ENCODE results near the gene VSX2. TPM values are rescaled to one million over a fixed set of nuclear protein-coding genes. Genes with fewer than 3 reads are reported as not detected.

The VSX2 gene
- total and polyA plus RNA-seq, 2 of the 13 experiments (the other 11 are each of a cell fraction or from before 2014, with no cell fraction given): 0.05 TPM; not detected in 1

DNA sequence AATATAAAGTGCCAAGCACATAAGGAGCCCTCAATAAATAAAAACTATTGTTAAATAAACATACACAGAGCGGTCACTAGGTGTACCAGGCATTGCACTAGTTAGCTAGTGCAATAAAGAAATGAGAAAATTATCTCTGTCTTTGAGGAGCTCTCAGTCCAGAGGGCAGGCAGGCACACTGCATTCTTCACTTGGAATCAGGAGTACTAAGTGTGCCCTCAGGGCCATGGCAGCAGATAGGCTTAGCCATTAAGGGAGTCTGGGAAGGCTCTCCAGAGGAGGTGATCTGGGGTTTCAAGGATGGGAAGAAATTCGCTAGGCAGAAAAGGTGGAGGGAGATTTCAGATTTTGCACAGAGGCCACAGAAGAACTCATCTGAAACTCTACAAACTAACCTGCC lies 54.4 kb downstream of the VSX2 start (continued):
- TF ChIP-seq, protein P1, sequence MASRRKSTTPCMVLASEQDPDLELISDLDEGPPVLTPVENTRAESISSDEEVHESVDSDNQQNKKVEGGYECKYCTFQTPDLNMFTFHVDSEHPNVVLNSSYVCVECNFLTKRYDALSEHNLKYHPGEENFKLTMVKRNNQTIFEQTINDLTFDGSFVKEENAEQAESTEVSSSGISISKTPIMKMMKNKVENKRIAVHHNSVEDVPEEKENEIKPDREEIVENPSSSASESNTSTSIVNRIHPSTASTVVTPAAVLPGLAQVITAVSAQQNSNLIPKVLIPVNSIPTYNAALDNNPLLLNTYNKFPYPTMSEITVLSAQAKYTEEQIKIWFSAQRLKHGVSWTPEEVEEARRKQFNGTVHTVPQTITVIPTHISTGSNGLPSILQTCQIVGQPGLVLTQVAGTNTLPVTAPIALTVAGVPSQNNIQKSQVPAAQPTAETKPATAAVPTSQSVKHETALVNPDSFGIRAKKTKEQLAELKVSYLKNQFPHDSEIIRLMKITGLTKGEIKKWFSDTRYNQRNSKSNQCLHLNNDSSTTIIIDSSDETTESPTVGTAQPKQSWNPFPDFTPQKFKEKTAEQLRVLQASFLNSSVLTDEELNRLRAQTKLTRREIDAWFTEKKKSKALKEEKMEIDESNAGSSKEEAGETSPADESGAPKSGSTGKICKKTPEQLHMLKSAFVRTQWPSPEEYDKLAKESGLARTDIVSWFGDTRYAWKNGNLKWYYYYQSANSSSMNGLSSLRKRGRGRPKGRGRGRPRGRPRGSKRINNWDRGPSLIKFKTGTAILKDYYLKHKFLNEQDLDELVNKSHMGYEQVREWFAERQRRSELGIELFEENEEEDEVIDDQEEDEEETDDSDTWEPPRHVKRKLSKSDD (CRISPR knock-in tag; IDR thresholded peaks at IDR 0.05; ENCODE audit: low read depth): no peak
- no peak for TF ChIP-seq TBP (CRISPR knock-in tag; IDR thresholded peaks at IDR 0.05)
- TF ChIP-seq, protein P2, sequence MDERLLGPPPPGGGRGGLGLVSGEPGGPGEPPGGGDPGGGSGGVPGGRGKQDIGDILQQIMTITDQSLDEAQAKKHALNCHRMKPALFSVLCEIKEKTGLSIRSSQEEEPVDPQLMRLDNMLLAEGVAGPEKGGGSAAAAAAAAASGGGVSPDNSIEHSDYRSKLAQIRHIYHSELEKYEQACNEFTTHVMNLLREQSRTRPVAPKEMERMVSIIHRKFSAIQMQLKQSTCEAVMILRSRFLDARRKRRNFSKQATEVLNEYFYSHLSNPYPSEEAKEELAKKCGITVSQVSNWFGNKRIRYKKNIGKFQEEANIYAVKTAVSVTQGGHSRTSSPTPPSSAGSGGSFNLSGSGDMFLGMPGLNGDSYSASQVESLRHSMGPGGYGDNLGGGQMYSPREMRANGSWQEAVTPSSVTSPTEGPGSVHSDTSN (CRISPR knock-in tag; IDR thresholded peaks at IDR 0.05): no peak
- TF ChIP-seq NFIB (CRISPR knock-in tag; IDR thresholded peaks at IDR 0.05; ENCODE audit: borderline replicate concordance): no peak
- TF ChIP-seq RFXAP (CRISPR knock-in tag; IDR thresholded peaks at IDR 0.05; ENCODE audit: borderline replicate concordance): no peak

DNA sequence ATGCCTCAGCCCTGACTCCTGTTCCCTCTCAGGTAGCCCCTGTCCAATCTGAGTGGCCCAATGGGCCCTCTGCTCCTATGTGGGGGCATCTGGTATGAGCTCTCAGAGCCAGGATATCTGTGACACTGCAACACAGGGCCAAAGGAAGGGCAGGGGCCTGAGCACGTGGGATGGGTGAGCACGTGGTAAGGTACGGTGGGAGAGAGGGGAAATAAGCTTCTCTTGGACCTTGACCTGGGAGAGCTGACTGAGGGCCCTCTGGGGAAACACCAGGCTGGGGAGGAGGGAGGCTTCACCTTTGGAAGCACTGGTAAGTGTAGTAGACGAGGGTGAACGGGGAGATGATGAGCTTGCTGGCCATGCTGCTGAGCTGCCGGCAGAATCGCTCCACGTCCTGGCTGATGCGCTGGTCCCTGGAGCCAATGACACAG lies 56.8 kb downstream of the VSX2 start:
- 45% methylated on average over 9 of the region's 9 CpGs for WGBS (ENCODE audit: low lambda C conversion rate)
- peak overlapping the region; percentile 45 for H3K27ac ChIP-seq (ENCODE audit: extremely low read length, insufficient read depth, low read length)
- H3K9me3 ChIP-seq (ENCODE audit: low read length): no peaks in the 10 kb centered on the region
- no peak overlapping the region for H2AFZ ChIP-seq (ENCODE audit: low read length)
- in situ Hi-C loops (cut with HindIII; ENCODE audit: extremely low pct_ligation_motif_present, low pct_unique_long_range_greater_than_20kb): no loop called here
- FAIRE-seq (peak; percentile 30), ATAC-seq (peak; percentile 90), DNase-seq (ENCODE audit: low spot score) (peak; percentile 66)
- H3K4me2 ChIP-seq (ENCODE audit: low read depth, low read length): peak overlapping the region; percentile 38
- POLR2A ChIA-PET: interaction anchor here (1.1 kb wide), 1 partner anchor 12 kb away, joined by 3 read pairs; no protein-coding TSS in a partner anchor
- H3K27me3 ChIP-seq (ENCODE audit: control insufficient read depth in 1 of 2, insufficient read depth in 2 of 2, low read length in 2 of 2): no peaks in the 10 kb centered on the region
- CTCF ChIA-PET (ENCODE audit: low intra/inter-chr PET ratio, low total read pairs): no interaction called here
- no TSS peak for BruUV-seq (replicated peaks)
- peaks cover 48% of the 10 kb centered on the region for H3K79me2 ChIP-seq (ENCODE audit: insufficient read depth, low read length)
- no peak overlapping the region for H3K4me3 ChIP-seq (replicated peaks in 1 of 3; ENCODE audit: insufficient read depth in 1 of 3, low read depth in 2 of 3, low read length in 3 of 3)
- peaks cover 14% of the 10 kb centered on the region for H4K20me1 ChIP-seq (ENCODE audit: insufficient read depth, low read length)
- peaks cover 31 to 65% of the 10 kb centered on the region in 2 experiments for H3K36me3 ChIP-seq (replicated peaks in 1 of 2; ENCODE audit: control insufficient read depth in 1 of 2, insufficient read depth in 2 of 2, low read length in 2 of 2)
- H3K9ac ChIP-seq (ENCODE audit: insufficient read depth, low read depth, low read length): peak overlapping the region; percentile 41
- intact Hi-C loops (cut with micrococcal nuclease; ENCODE audit: unreplicated experiment): no loop called here
- peaks cover 63% of the 10 kb centered on the region for H3K4me1 ChIP-seq (ENCODE audit: insufficient read depth, low read length)
- TF ChIP-seq ZNF788 (CRISPR knock-in tag; IDR thresholded peaks at IDR 0.05; ENCODE audit: borderline replicate concordance) (peak; percentile 81; the same call in 1 of the 2 replicates), ERF (CRISPR knock-in tag; IDR thresholded peaks at IDR 0.05) (peak; percentile 80), JUN (CRISPR knock-in tag; IDR thresholded peaks at IDR 0.05) (no peak), ZNF598 (CRISPR knock-in tag; IDR thresholded peaks at IDR 0.05; ENCODE audit: borderline replicate concordance) (peak; percentile 75; the same call in 1 of the 2 replicates), ZNF652 (CRISPR knock-in tag; IDR thresholded peaks at IDR 0.05; ENCODE audit: borderline replicate concordance, low read depth) (no peak), HMG20A (CRISPR knock-in tag; IDR thresholded peaks at IDR 0.05; ENCODE audit: borderline replicate concordance) (no peak), PITX1 (CRISPR knock-in tag; IDR thresholded peaks at IDR 0.05) (no peak)
- TF ChIP-seq, protein P3, sequence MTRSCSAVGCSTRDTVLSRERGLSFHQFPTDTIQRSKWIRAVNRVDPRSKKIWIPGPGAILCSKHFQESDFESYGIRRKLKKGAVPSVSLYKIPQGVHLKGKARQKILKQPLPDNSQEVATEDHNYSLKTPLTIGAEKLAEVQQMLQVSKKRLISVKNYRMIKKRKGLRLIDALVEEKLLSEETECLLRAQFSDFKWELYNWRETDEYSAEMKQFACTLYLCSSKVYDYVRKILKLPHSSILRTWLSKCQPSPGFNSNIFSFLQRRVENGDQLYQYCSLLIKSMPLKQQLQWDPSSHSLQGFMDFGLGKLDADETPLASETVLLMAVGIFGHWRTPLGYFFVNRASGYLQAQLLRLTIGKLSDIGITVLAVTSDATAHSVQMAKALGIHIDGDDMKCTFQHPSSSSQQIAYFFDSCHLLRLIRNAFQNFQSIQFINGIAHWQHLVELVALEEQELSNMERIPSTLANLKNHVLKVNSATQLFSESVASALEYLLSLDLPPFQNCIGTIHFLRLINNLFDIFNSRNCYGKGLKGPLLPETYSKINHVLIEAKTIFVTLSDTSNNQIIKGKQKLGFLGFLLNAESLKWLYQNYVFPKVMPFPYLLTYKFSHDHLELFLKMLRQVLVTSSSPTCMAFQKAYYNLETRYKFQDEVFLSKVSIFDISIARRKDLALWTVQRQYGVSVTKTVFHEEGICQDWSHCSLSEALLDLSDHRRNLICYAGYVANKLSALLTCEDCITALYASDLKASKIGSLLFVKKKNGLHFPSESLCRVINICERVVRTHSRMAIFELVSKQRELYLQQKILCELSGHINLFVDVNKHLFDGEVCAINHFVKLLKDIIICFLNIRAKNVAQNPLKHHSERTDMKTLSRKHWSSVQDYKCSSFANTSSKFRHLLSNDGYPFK (CRISPR knock-in tag; IDR thresholded peaks at IDR 0.05; ENCODE audit: borderline replicate concordance): no peak
- TF ChIP-seq, protein P4, sequence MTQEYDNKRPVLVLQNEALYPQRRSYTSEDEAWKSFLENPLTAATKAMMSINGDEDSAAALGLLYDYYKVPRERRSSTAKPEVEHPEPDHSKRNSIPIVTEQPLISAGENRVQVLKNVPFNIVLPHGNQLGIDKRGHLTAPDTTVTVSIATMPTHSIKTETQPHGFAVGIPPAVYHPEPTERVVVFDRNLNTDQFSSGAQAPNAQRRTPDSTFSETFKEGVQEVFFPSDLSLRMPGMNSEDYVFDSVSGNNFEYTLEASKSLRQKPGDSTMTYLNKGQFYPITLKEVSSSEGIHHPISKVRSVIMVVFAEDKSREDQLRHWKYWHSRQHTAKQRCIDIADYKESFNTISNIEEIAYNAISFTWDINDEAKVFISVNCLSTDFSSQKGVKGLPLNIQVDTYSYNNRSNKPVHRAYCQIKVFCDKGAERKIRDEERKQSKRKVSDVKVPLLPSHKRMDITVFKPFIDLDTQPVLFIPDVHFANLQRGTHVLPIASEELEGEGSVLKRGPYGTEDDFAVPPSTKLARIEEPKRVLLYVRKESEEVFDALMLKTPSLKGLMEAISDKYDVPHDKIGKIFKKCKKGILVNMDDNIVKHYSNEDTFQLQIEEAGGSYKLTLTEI (CRISPR knock-in tag; conservative IDR thresholded peaks at IDR 0.05): no peak

All from HepG2 (cell line).